Measurements from ENCODE around the gene EFCAB12. TPM values are rescaled to one million over a fixed set of nuclear protein-coding genes. Genes with fewer than 3 reads are reported as not detected.
"Not testable (repeated sequence)": the region's sequence is repeated elsewhere in the genome, so short reads cannot be mapped to it uniquely, and the experiment has no call there.

The EFCAB12 gene
- total and polyA plus RNA-seq, 2 of the 13 experiments (the other 11 are each of a cell fraction or from before 2014, with no cell fraction given): 0.31 to 2.4 TPM

DNA sequence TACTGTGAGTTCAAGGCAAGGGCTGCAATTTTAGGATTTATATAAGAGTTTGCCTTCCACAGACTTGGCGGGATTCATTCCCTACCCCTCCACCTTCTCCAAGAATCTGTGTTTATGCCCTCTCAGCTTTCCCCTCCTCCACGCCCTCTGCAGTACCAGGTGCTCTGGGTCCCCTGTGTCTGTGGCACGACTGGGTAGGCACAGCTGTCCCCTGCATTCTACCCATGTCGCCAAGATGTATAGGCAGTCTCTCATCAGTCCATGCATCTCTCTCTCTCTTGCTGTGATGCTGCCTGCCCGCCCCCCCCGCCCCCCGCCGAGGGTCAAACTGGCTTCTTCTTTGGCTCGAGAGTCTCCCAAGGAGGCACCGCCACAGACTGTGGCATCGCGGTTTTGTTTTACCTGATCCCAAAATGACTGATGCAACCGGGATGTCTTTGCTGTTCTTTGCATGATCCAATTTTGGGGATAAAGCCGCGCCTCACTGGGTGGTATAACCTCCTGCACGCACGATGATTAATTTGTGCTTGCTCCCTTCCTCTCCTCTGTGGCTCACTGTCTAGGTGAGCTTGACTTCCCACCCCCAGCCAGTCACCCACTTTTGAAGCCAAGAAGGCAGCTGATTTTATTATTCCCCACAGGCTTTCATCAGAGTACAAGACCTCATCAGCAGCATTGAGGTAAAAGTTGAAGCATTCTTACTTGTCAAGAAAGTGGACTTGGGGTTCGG lies 43.7 kb downstream of the EFCAB12 start:
- Histone ChIP-seq H3K79me2 (ENCODE audit: insufficient read depth, low read length) (no peaks in the 10 kb centered on the region), H3K4me1 (ENCODE audit: insufficient read depth, low read length) (peaks cover 28% of the 10 kb centered on the region), H2AFZ (ENCODE audit: low read length) (no peak overlapping the region), H3K36me3 (replicated peaks in 1 of 2; ENCODE audit: control insufficient read depth in 1 of 2, insufficient read depth in 2 of 2, low read length in 2 of 2) (peaks cover 0 to 10% of the 10 kb centered on the region in 2 experiments; a peak in 2 of 5 replicates), H4K20me1 (ENCODE audit: insufficient read depth, low read length) (no peaks in the 10 kb centered on the region), H3K27me3 (ENCODE audit: control insufficient read depth in 1 of 2, insufficient read depth in 2 of 2, low read length in 2 of 2) (no peaks in the 10 kb centered on the region), H3K27ac (ENCODE audit: extremely low read length, insufficient read depth, low read length) (no peak overlapping the region), H3K9me3 (ENCODE audit: low read length) (0 out of 2 replicates have a peak, but pooled peaks cover 5% of the 10 kb centered on the region), H3K9ac (ENCODE audit: insufficient read depth, low read depth, low read length) (no peak overlapping the region), H3K4me3 (replicated peaks in 1 of 3; ENCODE audit: insufficient read depth in 1 of 3, low read depth in 2 of 3, low read length in 3 of 3) (no peak overlapping the region), H3K4me2 (ENCODE audit: low read depth, low read length) (no peak overlapping the region)
- intact Hi-C loops (cut with micrococcal nuclease; ENCODE audit: unreplicated experiment) (loop anchor here (5.0 to 10.0 kb wide), 2 partner anchors 240 to 443 kb away; no protein-coding TSS in a partner anchor), in situ Hi-C loops (cut with HindIII; ENCODE audit: extremely low pct_ligation_motif_present, low pct_unique_long_range_greater_than_20kb) (no loop called here)
- CTCF ChIA-PET (ENCODE audit: low intra/inter-chr PET ratio, low total read pairs): no interaction called here
- no TSS peak for BruUV-seq (replicated peaks)
- no peak for ATAC-seq
- TF ChIP-seq HOXA9 (CRISPR knock-in tag; IDR thresholded peaks at IDR 0.05; ENCODE audit: borderline replicate concordance) (no peak), AGO2 (optimal IDR thresholded peaks at IDR 0.05; ENCODE audit: low read depth, low read length) (peak; percentile 7)
- WGBS (ENCODE audit: low lambda C conversion rate): 93% methylated on average over 18 of the region's 18 CpGs
- FAIRE-seq: no peak
- POLR2A ChIA-PET: no interaction called here
- no peak for DNase-seq (ENCODE audit: low spot score)

DNA sequence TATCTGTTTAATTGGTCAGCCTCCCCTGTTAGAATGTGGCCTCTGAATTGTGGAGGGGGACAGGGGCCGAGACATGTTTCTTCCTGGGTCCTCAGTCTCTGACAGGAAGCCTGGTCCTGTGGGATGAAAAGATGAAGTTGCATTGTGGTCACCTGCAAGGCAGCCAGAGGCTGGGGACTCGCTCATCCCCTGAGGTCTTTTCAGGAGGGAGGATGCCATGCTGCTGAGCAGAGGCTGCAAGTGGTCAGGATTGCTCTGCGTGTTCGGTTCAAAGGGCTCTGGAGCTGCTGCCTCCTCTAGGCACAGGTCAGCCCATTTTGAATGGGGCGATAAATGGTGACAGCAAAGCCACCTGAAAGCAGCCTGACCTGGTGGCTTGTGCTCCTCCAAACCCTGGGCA lies 44.3 kb downstream of the EFCAB12 start:
- BruUV-seq (replicated peaks); H3K9me3 ChIP-seq (ENCODE audit: low read length); ATAC-seq; in situ Hi-C loops (cut with HindIII; ENCODE audit: extremely low pct_ligation_motif_present, low pct_unique_long_range_greater_than_20kb); H3K9ac ChIP-seq (ENCODE audit: insufficient read depth, low read depth, low read length); H3K27me3 ChIP-seq (ENCODE audit: control insufficient read depth in 1 of 2, insufficient read depth in 2 of 2, low read length in 2 of 2); H3K27ac ChIP-seq (ENCODE audit: extremely low read length, insufficient read depth, low read length); H3K79me2 ChIP-seq (ENCODE audit: insufficient read depth, low read length); DNase-seq (ENCODE audit: low spot score); H4K20me1 ChIP-seq (ENCODE audit: insufficient read depth, low read length); H3K4me3 ChIP-seq (replicated peaks in 1 of 3; ENCODE audit: insufficient read depth in 1 of 3, low read depth in 2 of 3, low read length in 3 of 3); H3K4me2 ChIP-seq (ENCODE audit: low read depth, low read length); H2AFZ ChIP-seq (ENCODE audit: low read length); FAIRE-seq; H3K36me3 ChIP-seq (replicated peaks in 1 of 2; ENCODE audit: control insufficient read depth in 1 of 2, insufficient read depth in 2 of 2, low read length in 2 of 2): not testable (repeated sequence)
- intact Hi-C loops (cut with micrococcal nuclease; ENCODE audit: unreplicated experiment): loop anchor here (5.0 to 10.0 kb wide), 2 partner anchors 241 to 443 kb away; no protein-coding TSS in a partner anchor
- POLR2A ChIA-PET: interaction anchor here (1.1 kb wide), 1 partner anchor 106 kb away, joined by 7 read pairs; no protein-coding TSS in a partner anchor
- CTCF ChIA-PET (ENCODE audit: low intra/inter-chr PET ratio, low total read pairs): interaction anchor here (1.3 kb wide), 1 partner anchor 106 kb away, joined by 7 read pairs; no protein-coding TSS in a partner anchor
- H3K4me1 ChIP-seq (ENCODE audit: insufficient read depth, low read length): peaks cover 28% of the 10 kb centered on the region
- 100% methylated on average over 1 of the region's 5 CpGs for WGBS (ENCODE audit: low lambda C conversion rate)

All from HepG2 (cell line).